ENCODE data around the gene MIXL1. TPM values are rescaled to one million over a fixed set of nuclear protein-coding genes. Genes with fewer than 3 reads are reported as not detected.
"Not testable (repeated sequence)": the region's sequence is repeated elsewhere in the genome, so short reads cannot be mapped to it uniquely, and the experiment has no call there.

Gene MIXL1
- polyA plus RNA-seq, 4 donors, result 0.24 to 0.32 (median 0.27) TPM

DNA sequence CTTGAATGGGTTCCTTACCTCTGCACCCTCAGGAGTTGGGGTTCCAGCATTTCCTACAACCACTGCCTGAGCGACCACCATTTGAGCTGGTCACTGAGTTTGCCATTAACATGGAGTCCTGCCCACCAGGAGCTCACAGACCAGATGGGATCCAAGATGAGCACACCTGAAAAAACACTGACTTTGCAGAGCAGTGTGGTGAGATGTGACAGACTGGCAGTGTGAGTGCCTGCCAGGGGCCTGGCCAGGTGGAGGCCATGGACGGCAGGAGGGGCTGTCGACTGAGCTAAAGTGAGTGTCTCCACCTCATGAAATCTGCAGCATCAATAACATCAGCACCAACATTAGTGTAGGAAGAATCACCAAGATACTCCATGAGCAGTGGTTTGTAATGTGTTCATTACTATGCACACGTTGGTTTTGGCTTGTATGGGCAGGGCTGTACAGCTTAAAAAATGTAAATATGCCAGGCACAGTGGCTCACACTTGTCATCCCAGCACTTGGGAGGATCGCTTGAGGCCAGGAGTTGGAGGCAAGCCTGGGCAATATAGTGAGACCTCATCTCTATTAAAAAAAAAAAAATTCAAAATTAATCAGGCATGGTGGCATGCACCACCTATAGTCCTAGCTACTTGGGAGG lies 12.2 kb upstream of the MIXL1 start:
- no peak for DNase-seq (ENCODE audit: low read depth in 4 of 4, low spot score in 2 of 4)

- DNase-seq (ENCODE audit: low read depth in 4 of 4, low spot score in 2 of 4), result no peak
These were observed 10.9 kb upstream of the MIXL1 start for GRCh38 chr1:226212545-226212944.

- no peak for DNase-seq (ENCODE audit: low read depth in 4 of 4, low spot score in 2 of 4)
These were observed 8.2 kb upstream of the MIXL1 start for GRCh38 chr1:226215239-226215638.

DNA sequence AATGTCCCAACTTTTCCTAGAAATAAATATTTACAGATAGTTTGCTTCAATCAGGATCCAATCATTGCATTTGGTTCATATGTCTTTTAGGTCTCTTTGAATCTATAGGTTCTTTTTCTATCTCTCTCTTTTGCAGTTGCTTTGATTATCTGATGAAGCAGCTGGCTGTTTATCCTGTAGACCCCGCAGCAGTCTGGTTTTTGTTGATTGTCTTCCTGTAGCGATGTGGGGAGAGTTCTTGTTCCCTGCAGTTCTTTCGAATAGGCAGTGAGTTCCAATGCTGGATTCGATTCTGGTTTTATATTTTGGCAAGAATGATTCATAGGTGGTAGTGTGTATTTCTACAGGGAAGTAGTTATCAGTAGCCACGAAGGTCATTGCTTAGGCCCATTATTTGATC lies 7.4 kb upstream of the MIXL1 start:
- no peak for DNase-seq (ENCODE audit: low read depth in 4 of 4, low spot score in 2 of 4)

- DNase-seq (ENCODE audit: low read depth in 4 of 4, low spot score in 2 of 4), result no peak
These were observed 6.2 kb upstream of the MIXL1 start for GRCh38 chr1:226217273-226217672.

GRCh38 chr1:226220473-226221189 lies 2.8 kb upstream of the MIXL1 start:
- DNase-seq (ENCODE audit: low read depth in 4 of 4, low spot score in 2 of 4), result no peak

- DNase-seq (ENCODE audit: low read depth in 4 of 4, low spot score in 2 of 4), result no peak
These were observed 778 bp upstream of the MIXL1 start for GRCh38 chr1:226222686-226223085.

DNA sequence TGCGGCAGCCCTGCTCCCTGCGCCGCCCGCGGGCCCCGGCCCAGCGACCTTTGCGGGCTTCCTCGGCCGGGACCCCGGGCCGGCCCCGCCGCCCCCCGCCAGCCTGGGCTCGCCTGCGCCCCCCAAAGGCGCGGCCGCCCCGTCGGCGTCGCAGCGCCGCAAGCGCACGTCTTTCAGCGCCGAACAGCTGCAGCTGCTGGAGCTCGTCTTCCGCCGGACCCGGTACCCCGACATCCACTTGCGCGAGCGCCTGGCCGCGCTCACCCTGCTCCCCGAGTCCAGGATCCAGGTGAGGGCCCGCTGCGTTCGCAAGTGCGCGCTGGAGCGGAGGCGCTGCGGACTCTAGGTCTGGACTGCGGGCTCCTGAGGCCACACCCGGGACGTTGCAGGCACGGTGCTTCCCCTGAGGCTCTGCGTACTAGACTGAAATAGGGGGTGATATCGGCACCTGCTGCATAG lies 351 bp downstream of the MIXL1 start:
- no peak for DNase-seq (ENCODE audit: low read depth in 4 of 4, low spot score in 2 of 4)

DNA sequence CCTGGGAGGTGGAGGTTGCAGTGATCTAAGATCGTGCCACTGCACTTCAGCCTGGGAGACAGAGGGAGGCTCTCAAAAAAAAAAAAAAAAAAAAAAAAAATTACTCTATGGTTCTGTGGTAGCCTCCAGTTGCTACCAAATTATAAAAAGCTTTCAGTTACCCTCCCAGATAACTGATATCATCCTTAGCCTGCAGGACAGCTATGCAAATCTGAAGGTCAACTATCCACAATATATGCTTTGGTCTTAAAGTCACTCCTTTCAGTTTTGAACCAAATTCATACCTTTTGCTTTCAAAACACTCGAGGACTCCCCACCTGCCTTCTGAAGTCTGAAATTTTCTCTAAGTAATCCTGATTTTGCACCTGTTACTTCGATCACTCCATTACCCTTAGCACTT lies 3.1 kb downstream of the MIXL1 start:
- DNase-seq (ENCODE audit: low read depth in 4 of 4, low spot score in 2 of 4), result no peak

- no peak for DNase-seq (ENCODE audit: low read depth in 4 of 4, low spot score in 2 of 4)
These were observed 9.8 kb downstream of the MIXL1 start for GRCh38 chr1:226233293-226233692.

DNA sequence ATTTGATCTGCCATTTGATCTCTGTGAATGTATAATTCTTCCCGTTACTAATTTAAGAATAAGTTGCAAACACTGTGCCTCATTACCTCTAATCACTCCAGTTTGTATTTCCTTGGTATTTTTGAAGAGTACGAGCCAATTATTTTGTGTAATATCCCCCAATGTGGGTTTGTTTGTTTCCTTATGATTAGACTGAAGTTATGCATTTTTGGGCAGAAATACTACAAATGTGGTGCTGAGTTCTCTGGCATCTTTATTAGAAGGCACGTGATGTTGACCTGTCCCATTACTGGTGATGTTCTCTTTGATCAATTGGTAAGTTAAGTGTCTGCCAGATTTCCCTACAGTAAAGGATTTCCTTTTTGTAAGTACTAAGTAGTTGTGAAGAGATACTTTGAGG lies 10.3 kb downstream of the MIXL1 start:
- no peak for DNase-seq (ENCODE audit: low read depth in 4 of 4, low spot score in 2 of 4)

- DNase-seq (ENCODE audit: low read depth in 4 of 4, low spot score in 2 of 4), result no peak
These were observed 13.4 kb downstream of the MIXL1 start for GRCh38 chr1:226236826-226237225.

DNA sequence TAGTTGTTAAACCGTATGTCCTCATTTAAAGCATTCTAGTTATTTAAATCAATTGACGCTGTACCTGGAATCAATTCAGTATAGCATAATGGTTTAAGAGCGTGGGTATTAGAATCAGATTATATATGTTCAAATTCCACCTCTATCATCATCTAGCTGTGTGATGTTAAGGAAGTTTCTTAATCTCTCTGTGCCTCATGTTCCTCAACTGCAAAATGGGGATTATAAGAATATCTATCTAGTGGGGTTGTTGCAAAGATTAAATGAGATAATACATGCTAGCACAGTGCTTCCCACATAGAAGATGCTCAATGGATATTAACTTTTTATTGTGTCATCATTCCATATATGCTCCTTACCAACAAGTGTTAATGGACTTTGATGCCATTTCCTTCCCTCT lies 16.0 kb downstream of the MIXL1 start:
- no peak for DNase-seq (ENCODE audit: low read depth in 4 of 4, low spot score in 2 of 4)

GRCh38 chr1:226248091-226248490 lies 24.6 kb downstream of the MIXL1 start:
- DNase-seq (ENCODE audit: low read depth in 4 of 4, low spot score in 2 of 4), result no peak

- no peak for DNase-seq (ENCODE audit: low read depth in 4 of 4, low spot score in 2 of 4)
These were observed 25.3 kb downstream of the MIXL1 start for GRCh38 chr1:226248796-226249195.

DNA sequence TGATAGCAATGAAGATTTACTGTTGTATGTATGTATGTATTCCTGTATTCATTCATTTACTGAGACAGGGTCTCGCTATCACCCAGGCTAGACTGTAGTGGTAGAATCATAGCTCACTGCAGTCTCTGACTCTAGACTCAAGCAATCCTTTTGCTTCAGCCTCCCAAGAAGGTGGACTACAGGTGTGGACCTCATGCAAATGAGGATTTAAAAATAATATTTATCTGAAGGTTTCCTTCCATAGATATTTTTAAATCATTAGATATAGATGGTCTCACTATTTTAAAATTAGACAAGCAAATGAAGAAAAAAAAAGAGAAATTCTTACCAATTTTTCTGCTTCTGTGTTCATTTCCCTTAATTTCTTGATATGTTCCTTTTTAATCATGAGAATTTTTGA lies 27.0 kb downstream of the MIXL1 start:
- DNase-seq (ENCODE audit: low read depth in 4 of 4, low spot score in 2 of 4), result no peak

- not testable (repeated sequence) for DNase-seq (ENCODE audit: low read depth in 4 of 4, low spot score in 2 of 4)
These were observed 29.4 kb downstream of the MIXL1 start for GRCh38 chr1:226252841-226253240.

DNA sequence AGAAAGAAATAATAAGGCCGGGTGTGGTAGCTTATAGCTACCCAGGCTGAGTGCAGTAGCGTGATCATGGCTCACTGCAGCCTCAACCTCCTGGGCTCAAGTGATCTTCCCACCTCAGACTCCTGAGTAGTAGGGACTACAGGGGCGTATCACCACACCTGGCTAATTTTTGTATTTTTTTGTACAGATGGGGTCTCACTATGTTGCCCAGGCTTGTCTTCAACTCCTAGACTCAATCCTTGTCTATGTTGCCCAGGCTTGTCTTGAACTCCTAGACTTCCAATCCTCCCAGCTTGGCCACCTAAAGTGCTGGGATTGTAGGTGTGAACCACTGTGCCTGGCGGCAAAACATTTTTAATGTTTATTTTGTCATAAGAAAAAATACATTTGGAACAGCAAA lies 30.5 kb downstream of the MIXL1 start:
- DNase-seq (ENCODE audit: low read depth in 4 of 4, low spot score in 2 of 4), result no peak

DNA sequence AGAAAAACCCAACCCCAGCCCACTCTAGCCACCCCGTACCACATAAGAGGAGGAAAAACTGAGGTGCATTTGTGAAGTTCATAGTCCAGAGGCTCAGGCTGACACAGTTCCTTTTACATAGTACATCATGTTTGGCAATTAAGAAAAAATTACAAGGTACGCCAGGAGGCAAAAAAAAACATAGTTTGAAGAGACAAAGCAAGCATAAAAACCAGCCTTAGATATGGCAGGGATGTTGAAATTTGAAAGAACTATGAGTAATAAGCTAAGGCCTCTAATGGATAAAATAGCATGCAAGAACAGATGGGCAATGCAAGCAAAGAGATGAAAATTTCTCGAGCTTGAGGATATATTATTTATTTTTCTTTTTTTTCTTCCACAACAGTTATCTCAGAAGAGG lies 31.9 kb downstream of the MIXL1 start:
- DNase-seq (ENCODE audit: low read depth in 4 of 4, low spot score in 2 of 4), result no peak

- no peak for DNase-seq (ENCODE audit: low read depth in 4 of 4, low spot score in 2 of 4)
These were observed 38.4 kb downstream of the MIXL1 start for GRCh38 chr1:226261818-226262217.

- no peak for DNase-seq (ENCODE audit: low read depth in 4 of 4, low spot score in 2 of 4)
These were observed 45.1 kb downstream of the MIXL1 start for GRCh38 chr1:226268421-226269124.
